Breast epithelium (tissue), 4 donors: ENCODE results near the gene GNLY. TPM values are rescaled to one million over a fixed set of nuclear protein-coding genes. Genes with fewer than 3 reads are reported as not detected.

Source experiments
- DNase-seq, 2 donors: peaks; one replicate each; pipeline ENCODE4 v3.0.0-alpha.2; 2019; ENCODE audit warnings: low spot score in 2 of 2
- H3K27ac ChIP-seq, 2 donors: fragments of 200-600 bp; sonication (generic) in 1 of 2; one replicate each; pipeline ENCODE4 v1.5.1; 2016 to 2019; ENCODE audit warnings: mild to moderate bottlenecking in 1 of 2
- H3K27me3 ChIP-seq, 2 donors: fragments of 200-600 bp; sonication (generic) in 1 of 2; one replicate each; pipeline versions ENCODE4 v1.5.1 to v1.6.0; 2017 to 2019; ENCODE audit warnings: control low read depth in 1 of 2, mild to moderate bottlenecking in 1 of 2
- H3K36me3 ChIP-seq: fragments of 200-600 bp; one replicate; pipeline ENCODE4 v1.5.1; 2019
- H3K4me1 ChIP-seq, 2 donors: fragments of 200-600 bp; sonication (generic); one replicate each; pipeline ENCODE4 v1.5.1; 2016 to 2019; ENCODE audit warnings: control low read depth in 1 of 2
- H3K4me3 ChIP-seq, 3 donors: fragments of 200-600 bp; sonication (generic); 1 replicate in 2 of 3; 2 replicates in 1 of 3; pipeline ENCODE4 v1.5.1; 2016 to 2019; ENCODE audit warnings: mild to moderate bottlenecking in 3 of 3, moderate library complexity in 2 of 3
- H3K9me3 ChIP-seq, 2 donors: fragments of 200-600 bp; sonication (generic) in 1 of 2; one replicate each; pipeline ENCODE4 v1.5.1; 2016 to 2019; ENCODE audit warnings: control low read depth in 1 of 2
- CTCF ChIP-seq, 3 donors: fragments of 450-650 bp; IDR thresholded peaks; one replicate each; pipeline ENCODE4 v1.5.1; 2016 to 2017; ENCODE audit warnings: antibody characterized with exemption in 3 of 3, mild to moderate bottlenecking in 3 of 3, moderate library complexity in 3 of 3
- POLR2A ChIP-seq: fragments of 450-650 bp; IDR thresholded peaks from one replicate; pipeline ENCODE4 v1.6.1; 2016; ENCODE audit warnings: antibody characterized with exemption, mild to moderate bottlenecking, moderate library complexity
- POLR2AphosphoS5 ChIP-seq, 3 donors: sonication (generic); formaldehyde crosslinking; IDR thresholded peaks; one replicate each; pipeline ENCODE4 v1.6.1; 2017; ENCODE audit warnings: antibody characterized with exemption in 3 of 3
- intact Hi-C: fragments of 100-400 bp; cut with DNase I; formaldehyde crosslinking; loops from one replicate; pipeline ENCODE4 v1.15.1; 2023; ENCODE audit warnings: low total_unique reads
- total RNA-seq, 3 donors: library from RNA; depleted of rRNA; stranded (reverse); fragments of >200 nt; gene quantifications; one replicate each; pipeline ENCODE4 v1.1.0, GENCODE V29; 2016

The GNLY gene
- total RNA-seq, 3 donors from 2014 or later: 2.0 to 2.6 (median 2.1) TPM

GRCh38 chr2:85681372-85681763 lies 12.8 kb upstream of the GNLY start:
- Histone ChIP-seq H3K4me1 (peaks cover 0 to 5% of the 10 kb centered on the region in 2 donors), H3K9me3 (no peaks in the 10 kb centered on the region), H3K4me3 (no peak overlapping the region), H3K36me3 (no peaks in the 10 kb centered on the region), H3K27me3 (no peaks in the 10 kb centered on the region), H3K27ac (peak overlapping the region in 1 of 2 donors; percentile 54)
- no peak for DNase-seq
- no peak for TF ChIP-seq POLR2AphosphoS5 (IDR thresholded peaks at IDR 0.05)
- TF ChIP-seq POLR2A: no peak
- TF ChIP-seq CTCF (IDR thresholded peaks at IDR 0.05): no peak
- intact Hi-C loops: no loop called here

- Histone ChIP-seq H3K9me3 (no peaks in the 10 kb centered on the region), H3K27ac (peak overlapping the region in 1 of 2 donors; percentile 54), H3K4me3 (no peak overlapping the region), H3K27me3 (no peaks in the 10 kb centered on the region), H3K36me3 (no peaks in the 10 kb centered on the region), H3K4me1 (peaks cover 0 to 5% of the 10 kb centered on the region in 2 donors)
- DNase-seq: no peak
- TF ChIP-seq POLR2A (no peak), CTCF (IDR thresholded peaks at IDR 0.05) (no peak), POLR2AphosphoS5 (IDR thresholded peaks at IDR 0.05) (no peak)
- intact Hi-C loops: no loop called here
Observed at GRCh38 chr2:85681776-85682175, 12.4 kb upstream of the GNLY start.

- H3K9me3 ChIP-seq: no peaks in the 10 kb centered on the region
- H3K36me3 ChIP-seq: no peaks in the 10 kb centered on the region
- H3K4me3 ChIP-seq: no peak overlapping the region
- H3K27me3 ChIP-seq: no peaks in the 10 kb centered on the region
- no peak for DNase-seq
- H3K4me1 ChIP-seq: peaks cover 0 to 5% of the 10 kb centered on the region in 2 donors
- no peak overlapping the region for H3K27ac ChIP-seq
- no peak for TF ChIP-seq CTCF (IDR thresholded peaks at IDR 0.05)
- no peak for TF ChIP-seq POLR2AphosphoS5 (IDR thresholded peaks at IDR 0.05)
- no peak for TF ChIP-seq POLR2A
- intact Hi-C loops: no loop called here
Observed at GRCh38 chr2:85682378-85682777, 11.8 kb upstream of the GNLY start.

GRCh38 chr2:85684380-85684779 lies 9.8 kb upstream of the GNLY start:
- no peak for TF ChIP-seq POLR2AphosphoS5 (IDR thresholded peaks at IDR 0.05)
- no peak for TF ChIP-seq POLR2A
- TF ChIP-seq CTCF (IDR thresholded peaks at IDR 0.05): no peak
- H3K4me1 ChIP-seq: no peaks in the 10 kb centered on the region

GRCh38 chr2:85684806-85685205 lies 9.4 kb upstream of the GNLY start:
- Histone ChIP-seq H3K4me3 (no peak overlapping the region), H3K27ac (no peak overlapping the region), H3K9me3 (no peaks in the 10 kb centered on the region), H3K4me1 (no peaks in the 10 kb centered on the region), H3K27me3 (no peaks in the 10 kb centered on the region), H3K36me3 (no peaks in the 10 kb centered on the region)
- DNase-seq: no peak
- TF ChIP-seq CTCF (IDR thresholded peaks at IDR 0.05): no peak
- TF ChIP-seq POLR2A: no peak
- no peak for TF ChIP-seq POLR2AphosphoS5 (IDR thresholded peaks at IDR 0.05)
- intact Hi-C loops: no loop called here

More at GRCh38 chr2:85684380-85684779, 9.8 kb upstream of the GNLY start:
- H3K9me3 ChIP-seq: no peaks in the 10 kb centered on the region
- no peaks in the 10 kb centered on the region for H3K36me3 ChIP-seq
- no peaks in the 10 kb centered on the region for H3K27me3 ChIP-seq
- DNase-seq: no peak
- H3K27ac ChIP-seq: no peak overlapping the region
- intact Hi-C loops: no loop called here
- H3K4me3 ChIP-seq: no peak overlapping the region
